Measurements from ENCODE around the gene DDR2. TPM values are rescaled to one million over a fixed set of nuclear protein-coding genes. Genes with fewer than 3 reads are reported as not detected.

The DDR2 gene
- total RNA-seq, 2 donors from 2014 or later: 14.2 to 27.0 TPM

DNA sequence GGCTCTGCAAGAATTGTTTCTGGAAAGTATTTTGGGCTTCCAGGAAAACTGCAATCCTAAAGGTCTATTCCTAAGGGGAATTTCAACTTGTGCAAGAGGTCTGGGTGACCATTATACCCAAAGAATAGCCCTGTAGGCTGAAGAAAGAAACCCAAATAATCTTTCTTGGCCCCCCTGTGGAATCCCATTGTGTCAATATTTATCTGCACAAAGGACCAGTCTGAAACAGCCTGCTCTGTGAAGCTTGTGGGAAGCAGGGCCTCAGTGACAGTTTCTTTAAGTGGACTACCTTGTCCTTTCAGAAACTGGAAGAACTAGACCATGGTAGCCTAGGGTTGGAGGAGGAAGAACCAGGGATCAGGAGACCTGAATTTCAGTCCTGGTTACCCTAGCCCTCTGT is 99.8 kb downstream of the DDR2 start:
- intact Hi-C loops (cut with DNase I): loop anchor here (5.0 to 10.0 kb wide), 2 partner anchors 57 to 100 kb away; partner anchors contain the start of gene DDR2
- H3K27ac ChIP-seq: peak overlapping the region; percentile 82 to 84

GRCh38 chr1:162732566-162733335 is 100.5 kb downstream of the DDR2 start:
- H3K9me3 ChIP-seq: no peaks in the 10 kb centered on the region
- intact Hi-C loops (cut with DNase I): loop anchor here (5.0 to 10.0 kb wide), 2 partner anchors 58 to 100 kb away; partner anchors contain the start of gene DDR2
- H3K4me3 ChIP-seq: no peak overlapping the region
- H3K27ac ChIP-seq: peak overlapping the region; percentile 82 to 84
- no peaks in the 10 kb centered on the region for H3K36me3 ChIP-seq
- H3K4me1 ChIP-seq (replicated peaks): peaks cover 8% of the 10 kb centered on the region
- DNase-seq (ENCODE audit: low spot score): peak; percentile 87
- WGBS: 12% methylated on average over 8 of the region's 8 CpGs
- no peaks in the 10 kb centered on the region for H3K27me3 ChIP-seq (replicated peaks; ENCODE audit: insufficient read depth)
- TF ChIP-seq POLR2A (IDR thresholded peaks at IDR 0.05) (no peak), POLR2AphosphoS5 (IDR thresholded peaks at IDR 0.05) (peak; percentile 93), CTCF (IDR thresholded peaks at IDR 0.05) (peak in 1 of 4 experiments; percentile 9)

More for the DNA sequence above, 99.8 kb downstream of the DDR2 start:
- no peaks in the 10 kb centered on the region for H3K9me3 ChIP-seq
- no peaks in the 10 kb centered on the region for H3K36me3 ChIP-seq
- H3K4me1 ChIP-seq (replicated peaks): peaks cover 8% of the 10 kb centered on the region
- DNase-seq (ENCODE audit: low spot score): no peak
- no peaks in the 10 kb centered on the region for H3K27me3 ChIP-seq (replicated peaks; ENCODE audit: insufficient read depth)
- H3K4me3 ChIP-seq: no peak overlapping the region
- no peak for TF ChIP-seq POLR2AphosphoS5 (IDR thresholded peaks at IDR 0.05)
- TF ChIP-seq POLR2A (IDR thresholded peaks at IDR 0.05): no peak
- TF ChIP-seq CTCF (IDR thresholded peaks at IDR 0.05): no peak

- no peak for DNase-seq (ENCODE audit: low spot score)
- peaks cover 8% of the 10 kb centered on the region for H3K4me1 ChIP-seq (replicated peaks)
- no peaks in the 10 kb centered on the region for H3K36me3 ChIP-seq
- intact Hi-C loops (cut with DNase I): loop anchor here (5.0 to 10.0 kb wide), 2 partner anchors 58 to 101 kb away; partner anchors contain the start of gene DDR2
- 25% methylated on average over 1 of the region's 1 CpG for WGBS
- H3K4me3 ChIP-seq: no peak overlapping the region
- TF ChIP-seq CTCF (IDR thresholded peaks at IDR 0.05) (no peak), POLR2AphosphoS5 (IDR thresholded peaks at IDR 0.05) (no peak), POLR2A (IDR thresholded peaks at IDR 0.05) (no peak)
- peak overlapping the region; percentile 82 to 84 for H3K27ac ChIP-seq
- H3K9me3 ChIP-seq: no peaks in the 10 kb centered on the region
- H3K27me3 ChIP-seq (replicated peaks; ENCODE audit: insufficient read depth): no peaks in the 10 kb centered on the region
Observed at GRCh38 chr1:162733336-162733590, 101.0 kb downstream of the DDR2 start.

DNA sequence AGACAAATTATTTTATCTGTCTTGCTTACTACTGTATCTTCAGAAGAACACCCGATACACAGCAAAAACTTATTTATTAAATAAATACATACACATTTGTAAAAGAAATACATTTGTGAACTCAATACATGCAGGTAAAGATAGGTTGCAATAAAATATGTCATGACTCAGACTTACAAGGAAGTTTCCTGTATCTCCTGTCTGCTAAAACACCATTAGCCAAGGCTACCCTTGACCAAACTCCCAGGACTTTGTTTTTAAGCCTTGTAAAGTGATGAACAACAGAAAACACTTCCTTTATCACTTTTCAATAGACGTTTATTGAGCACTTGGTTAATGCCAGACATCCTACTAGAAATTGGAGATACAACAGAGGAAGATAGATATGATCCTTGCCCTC is 101.8 kb downstream of the DDR2 start:
- H3K4me1 ChIP-seq (replicated peaks): peaks cover 8% of the 10 kb centered on the region
- H3K4me3 ChIP-seq: no peak overlapping the region
- H3K27me3 ChIP-seq (replicated peaks; ENCODE audit: insufficient read depth): no peaks in the 10 kb centered on the region
- 67% methylated on average over 2 of the region's 2 CpGs for WGBS
- no peaks in the 10 kb centered on the region for H3K9me3 ChIP-seq
- H3K36me3 ChIP-seq: no peaks in the 10 kb centered on the region
- no peak for DNase-seq (ENCODE audit: low spot score)
- no peak for TF ChIP-seq POLR2A (IDR thresholded peaks at IDR 0.05)
- TF ChIP-seq POLR2AphosphoS5 (IDR thresholded peaks at IDR 0.05): no peak
- TF ChIP-seq CTCF (IDR thresholded peaks at IDR 0.05): no peak
- H3K27ac ChIP-seq: no peak overlapping the region
- intact Hi-C loops (cut with DNase I): loop anchor here (5.0 to 10.0 kb wide), 2 partner anchors 59 to 102 kb away; partner anchors contain the start of gene DDR2

DNA sequence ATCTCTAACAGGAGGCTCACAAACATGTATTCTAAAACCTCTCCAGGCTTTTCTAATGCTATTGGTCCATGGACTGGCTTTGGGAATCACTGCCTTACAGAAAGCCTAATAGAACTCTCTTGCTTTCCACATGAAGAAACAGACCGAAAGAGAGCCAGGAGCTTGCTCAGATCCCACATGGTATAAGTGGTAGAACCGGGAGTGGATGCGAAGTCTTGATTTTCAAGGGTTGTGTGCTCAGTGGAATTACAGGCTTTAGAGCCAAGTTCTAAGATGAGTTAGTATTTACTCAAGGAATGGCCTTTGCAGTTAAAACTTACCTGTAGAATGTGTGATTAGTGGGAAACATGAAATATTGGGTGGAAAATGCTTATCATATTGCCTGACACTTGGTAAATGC is 103.9 kb downstream of the DDR2 start:
- Histone ChIP-seq H3K4me3 (no peak overlapping the region), H3K36me3 (no peaks in the 10 kb centered on the region), H3K9me3 (no peaks in the 10 kb centered on the region), H3K4me1 (replicated peaks) (peaks cover 8% of the 10 kb centered on the region), H3K27ac (no peak overlapping the region), H3K27me3 (replicated peaks; ENCODE audit: insufficient read depth) (no peaks in the 10 kb centered on the region)
- no peak for DNase-seq (ENCODE audit: low spot score)
- WGBS: 76% methylated on average over 3 of the region's 3 CpGs
- no peak for TF ChIP-seq CTCF (IDR thresholded peaks at IDR 0.05)
- no peak for TF ChIP-seq POLR2A (IDR thresholded peaks at IDR 0.05)
- no peak for TF ChIP-seq POLR2AphosphoS5 (IDR thresholded peaks at IDR 0.05)
- intact Hi-C loops (cut with DNase I): loop anchor here (10.0 kb wide), 1 partner anchor 61 kb away; no protein-coding TSS in a partner anchor
